ENCODE measurements around the gene STK33.

GRCh38 chr11:8631395-8632118 lies 37.5 kb upstream of the STK33 start:
- no peak for TF ChIP-seq ZNF274 (IDR thresholded peaks at IDR 0.05; ENCODE audit: low read depth, low read length)
- no peak for TF ChIP-seq YY1 (IDR thresholded peaks at IDR 0.05; ENCODE audit: insufficient read depth, insufficient read length)
- no peak for TF ChIP-seq SUZ12 (IDR thresholded peaks at IDR 0.05; ENCODE audit: extremely low read depth, insufficient read depth, insufficient read length)

Measured in NT2/D1 (cell line).